HT1080 (cell line): Measurements from ENCODE around the gene RNLS. TPM values are rescaled to one million over a fixed set of nuclear protein-coding genes. Genes with fewer than 3 reads are reported as not detected.

ENCODE experiments used
- DNase-seq: peaks from one replicate; pipeline ENCODE4 v3.0.0-alpha.2; 2015; ENCODE audit warnings: low read depth
- total RNA-seq: library from RNA; depleted of rRNA; stranded (reverse); fragments of >200 nt; shearing (Covaris generic); gene quantifications from 2 replicates; pipeline ENCODE4 v1.2.3, GENCODE V29; 2014

The RNLS gene
- total RNA-seq, 1 experiment from 2014 or later: 0.21 TPM

DNA sequence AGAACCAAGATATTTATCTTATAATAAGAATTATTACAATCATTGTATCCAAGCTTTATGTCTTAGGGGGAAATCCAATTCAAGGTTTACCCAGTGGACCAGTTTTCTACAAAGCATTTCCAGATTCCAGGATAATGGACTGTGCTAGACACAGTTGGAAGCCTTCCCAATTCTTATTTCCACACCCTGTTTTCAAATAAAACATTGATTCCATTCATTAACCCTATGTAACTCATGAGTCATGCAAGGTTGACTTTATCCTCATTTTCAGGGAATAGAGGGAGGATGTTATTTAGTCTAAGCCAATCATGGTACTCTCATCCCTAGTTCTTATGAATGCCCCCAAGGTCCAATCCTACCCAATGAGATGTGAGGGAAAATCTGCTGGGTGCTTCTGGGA is 145.7 kb downstream of the RNLS start:
- DNase-seq: peak; percentile 29

- DNase-seq: no peak
Observed at GRCh38 chr10:88433565-88434186, 149.4 kb downstream of the RNLS start.

GRCh38 chr10:88431103-88431502 is 152.0 kb downstream of the RNLS start:
- no peak for DNase-seq

DNA sequence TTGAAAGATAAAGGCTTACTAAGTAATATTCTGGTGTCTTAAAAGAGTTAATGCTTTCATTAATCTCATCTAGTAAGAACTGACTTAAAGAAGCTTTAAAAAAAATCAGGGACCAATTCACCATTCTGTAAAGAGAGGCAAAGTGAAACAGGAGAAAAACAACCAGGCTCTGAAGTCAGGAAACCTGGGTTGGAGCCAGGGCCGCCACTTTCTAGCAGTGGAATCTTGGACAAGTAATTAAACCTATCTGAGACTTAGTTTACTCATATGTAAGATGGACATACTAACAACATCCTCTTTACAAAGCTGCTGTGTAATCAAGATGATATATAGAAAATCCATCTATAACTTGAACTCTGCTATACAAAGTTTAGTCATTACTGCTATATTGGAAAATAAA is 154.1 kb downstream of the RNLS start:
- no peak for DNase-seq

- no peak for DNase-seq
Observed at GRCh38 chr10:88428442-88428841, 154.7 kb downstream of the RNLS start.

- no peak for DNase-seq
Observed at GRCh38 chr10:88427024-88427423, 156.1 kb downstream of the RNLS start.

DNA sequence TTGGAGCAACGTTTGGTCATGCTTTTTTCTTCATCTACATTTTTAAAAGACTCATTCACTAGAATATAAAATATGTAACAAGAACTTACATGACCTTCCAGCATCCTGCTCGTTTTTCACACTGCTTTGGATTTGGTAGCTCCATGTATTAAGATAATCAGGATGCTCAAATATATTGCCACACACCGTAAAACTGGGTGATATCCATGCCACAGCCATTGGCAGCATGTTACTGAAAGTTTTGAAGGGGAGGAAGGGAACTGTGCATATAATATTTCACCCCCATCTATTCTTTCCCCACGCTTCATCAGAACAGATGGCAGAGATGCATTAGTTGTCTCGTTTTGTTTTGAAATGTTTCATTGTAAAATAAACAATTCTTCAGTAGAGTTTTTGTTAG is 158.2 kb downstream of the RNLS start:
- DNase-seq: no peak

DNA sequence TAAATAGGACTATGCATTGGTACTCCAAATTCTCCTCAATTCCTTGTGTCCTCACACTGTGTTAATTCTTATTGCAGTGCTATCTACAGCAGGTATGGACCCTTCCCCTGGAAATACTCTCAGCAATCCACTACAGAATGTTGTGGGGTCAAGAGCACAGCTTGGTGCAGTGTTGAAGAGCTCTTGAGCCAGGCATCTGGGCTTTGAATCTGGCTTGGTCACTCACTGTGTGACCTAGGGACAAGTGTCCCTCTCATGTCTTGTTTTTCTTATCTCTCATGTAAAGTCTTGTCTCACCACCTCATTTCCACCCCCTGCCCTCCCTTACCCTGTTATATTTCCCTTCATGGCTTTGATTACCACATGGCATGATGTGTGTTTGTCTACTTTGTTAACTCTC is 159.4 kb downstream of the RNLS start:
- DNase-seq: no peak

GRCh38 chr10:88421590-88421989 is 161.5 kb downstream of the RNLS start:
- no peak for DNase-seq

GRCh38 chr10:88418871-88419270 is 164.2 kb downstream of the RNLS start:
- no peak for DNase-seq

- no peak for DNase-seq
Observed at GRCh38 chr10:88417387-88418030, 165.6 kb downstream of the RNLS start.

- no peak for DNase-seq
Observed at GRCh38 chr10:88416801-88417200, 166.3 kb downstream of the RNLS start.

GRCh38 chr10:88415533-88416130 is 167.5 kb downstream of the RNLS start:
- no peak for DNase-seq

GRCh38 chr10:88413412-88413811 is 169.7 kb downstream of the RNLS start:
- DNase-seq: no peak

GRCh38 chr10:88411772-88412349 is 171.3 kb downstream of the RNLS start:
- no peak for DNase-seq

DNA sequence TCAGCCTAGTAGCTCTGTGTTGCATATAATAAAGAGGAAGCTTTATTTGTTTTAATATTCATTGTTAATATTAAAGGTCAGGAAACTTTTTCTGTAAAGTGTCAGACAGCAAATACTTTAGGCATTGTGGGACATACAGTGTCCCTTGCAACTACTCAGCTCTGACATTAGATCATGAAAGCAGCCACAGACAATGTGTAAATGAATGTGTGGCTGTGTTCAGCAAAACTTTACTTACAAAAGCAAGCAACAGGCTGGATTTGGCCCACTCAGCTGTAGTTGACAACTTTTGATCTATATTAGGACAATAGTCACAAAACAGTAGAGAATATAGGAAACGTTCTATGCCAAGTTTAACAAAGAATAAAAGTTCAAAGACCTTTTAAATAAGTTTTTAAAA is 173.3 kb downstream of the RNLS start:
- no peak for DNase-seq

DNA sequence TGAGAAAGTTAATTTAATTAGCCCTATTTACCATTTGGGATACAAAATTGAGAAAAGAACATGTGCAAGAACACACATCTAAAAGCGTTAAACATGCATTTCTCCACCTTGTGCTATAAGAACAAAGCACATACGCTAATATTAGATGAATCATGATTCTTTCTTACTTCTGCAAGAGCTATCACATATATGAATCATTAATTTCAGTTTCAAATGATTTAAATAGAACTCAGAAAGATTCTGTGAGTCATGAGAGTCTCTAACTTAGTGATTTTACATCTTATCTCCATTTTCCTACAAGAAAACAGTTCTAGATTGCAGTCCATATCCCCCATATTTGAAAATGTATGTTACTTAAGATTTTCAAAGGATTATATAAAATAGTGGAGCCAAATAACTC is 173.9 kb downstream of the RNLS start:
- no peak for DNase-seq

- DNase-seq: no peak
Observed at GRCh38 chr10:88408096-88408495, 175.0 kb downstream of the RNLS start.

GRCh38 chr10:88404133-88404532 is 179.0 kb downstream of the RNLS start:
- DNase-seq: no peak

DNA sequence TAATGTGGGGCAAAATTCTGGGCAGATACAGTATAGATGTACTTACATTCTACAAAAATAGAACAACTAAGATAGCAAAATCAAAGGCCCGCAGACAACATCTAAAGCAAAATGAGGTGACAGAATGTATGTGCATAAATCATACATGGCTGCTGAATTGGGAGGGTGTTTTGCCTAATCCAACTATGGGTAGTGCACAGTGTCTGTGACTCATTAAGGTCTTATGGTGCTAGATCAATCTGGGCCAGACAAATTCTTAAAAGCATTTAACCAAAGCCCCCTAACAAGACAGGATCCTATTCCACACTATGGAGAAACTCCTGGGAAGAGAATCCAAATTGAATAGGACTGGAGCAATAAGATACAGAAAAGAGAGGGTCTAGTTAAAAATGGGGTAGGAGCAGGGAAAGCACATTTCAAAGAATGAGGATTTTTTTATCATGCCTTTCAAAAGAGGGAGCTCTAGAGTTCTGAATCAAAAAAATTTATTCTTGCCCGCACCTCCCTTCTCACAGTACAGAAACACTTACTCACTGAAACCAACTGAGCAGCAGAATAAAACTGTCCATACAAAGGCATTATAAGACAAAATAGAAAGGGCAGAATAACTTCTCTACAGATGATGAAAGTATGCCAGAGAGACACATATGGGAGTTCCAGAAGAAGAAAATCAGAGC is 181.3 kb downstream of the RNLS start:
- peak; percentile 31 for DNase-seq

- DNase-seq: no peak
Observed at GRCh38 chr10:88399240-88399639, 183.9 kb downstream of the RNLS start.

DNA sequence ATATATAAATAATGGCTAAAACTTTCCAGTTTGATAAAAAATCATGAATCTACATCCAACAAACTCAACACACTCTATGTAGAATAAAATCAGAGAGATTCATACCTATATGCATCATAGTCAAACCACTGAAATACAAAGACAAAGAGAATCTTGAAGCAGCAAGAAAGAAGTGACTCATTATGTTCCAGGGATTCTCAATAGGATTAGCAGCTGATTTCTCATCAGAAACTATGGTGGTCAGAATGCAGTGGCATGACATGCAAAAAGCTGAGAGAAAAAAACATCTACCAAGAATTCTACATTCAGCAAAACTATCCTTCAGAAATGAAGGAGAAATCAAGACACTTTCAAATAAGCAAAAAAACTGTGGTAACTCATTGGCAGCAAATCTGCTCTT is 187.4 kb downstream of the RNLS start:
- no peak for DNase-seq
